HepG2 (cell line): ENCODE results near the gene FBXW12. TPM values are rescaled to one million over a fixed set of nuclear protein-coding genes. Genes with fewer than 3 reads are reported as not detected.

ENCODE experiments used
- DMAP1 ChIP-seq: IDR thresholded peaks from 2 replicates; pipeline ENCODE4 v1.6.1; 2016
- GABPB1 ChIP-seq: IDR thresholded peaks from 2 replicates; pipeline ENCODE4 v1.6.1; 2016; ENCODE audit warnings: mild to moderate bottlenecking, missing genetic modification reagents, moderate library complexity, missing compliant biosample characterization
- HIVEP1 ChIP-seq: sonication (generic); formaldehyde crosslinking; IDR thresholded peaks from 2 replicates; pipeline ENCODE4 v1.4.0; 2020; ENCODE audit warnings: mild to moderate bottlenecking, missing genetic modification reagents
- HOXA5 ChIP-seq: sonication (generic); formaldehyde crosslinking; IDR thresholded peaks from 2 replicates; pipeline ENCODE4 v1.4.0; 2020; ENCODE audit warnings: missing genetic modification reagents
- MAFF ChIP-seq: IDR thresholded peaks from 2 replicates; pipeline ENCODE4 v1.6.1; 2011; ENCODE audit warnings: low read depth, low read length, improper control_type of control experiment
- MYNN ChIP-seq: sonication (generic); formaldehyde crosslinking; IDR thresholded peaks from 2 replicates; pipeline ENCODE4 v1.4.0; 2020; ENCODE audit warnings: mild to moderate bottlenecking, low read depth, missing genetic modification reagents
- NFKBIZ ChIP-seq: IDR thresholded peaks from 2 replicates; pipeline ENCODE4 v1.6.1; 2018; ENCODE audit warnings: missing genetic modification reagents, missing compliant biosample characterization
- NR2F6 ChIP-seq, 2 experiments: IDR thresholded peaks; 2 replicates each; pipeline ENCODE4 v1.6.1; 2016; ENCODE audit warnings: antibody characterized with exemption in 1 of 2, mild to moderate bottlenecking in 1 of 2
- PHF5A ChIP-seq: IDR thresholded peaks from one replicate; pipeline ENCODE4 v1.6.1; 2018; ENCODE audit warnings: low read depth, missing genetic modification reagents; ENCODE audit not compliant: unreplicated experiment
- PITX1 ChIP-seq: sonication (generic); formaldehyde crosslinking; IDR thresholded peaks from 2 replicates; pipeline ENCODE4 v1.5.1; 2020; ENCODE audit warnings: mild to moderate bottlenecking, missing genetic modification reagents
- SOX13 ChIP-seq, 3 experiments: fragments of 450-650 bp in 1 of 3; sonication (generic) in 1 of 3; formaldehyde crosslinking in 1 of 3; IDR thresholded peaks in 2 of 3; conservative IDR thresholded peaks in 1 of 3; 2 replicates each; pipeline versions ENCODE4 v1.5.0 to v1.6.1; 2016 to 2020; ENCODE audit warnings: antibody characterized with exemption in 1 of 3, mild to moderate bottlenecking in 1 of 3, missing compliant biosample characterization in 1 of 3, missing genetic modification reagents in 1 of 3, moderate library complexity in 1 of 3
- TBX2 ChIP-seq: sonication (generic); formaldehyde crosslinking; IDR thresholded peaks from 2 replicates; pipeline ENCODE4 v1.5.0; 2020; ENCODE audit warnings: missing genetic modification reagents, mild to moderate bottlenecking, borderline replicate concordance
- TEAD3 ChIP-seq: optimal IDR thresholded peaks from 2 replicates; pipeline ENCODE3; 2016; ENCODE audit warnings: borderline replicate concordance
- ZBTB20 ChIP-seq: sonication (generic); formaldehyde crosslinking; IDR thresholded peaks from 2 replicates; pipeline ENCODE4 v1.8.1; 2023; ENCODE audit warnings: missing genetic modification reagents, low read depth, mild to moderate bottlenecking, borderline replicate concordance
- ZBTB42 ChIP-seq: sonication (generic); formaldehyde crosslinking; IDR thresholded peaks from 2 replicates; pipeline ENCODE4 v1.5.0; 2020; ENCODE audit warnings: mild to moderate bottlenecking, missing genetic modification reagents
- ZNF101 ChIP-seq: sonication (generic); formaldehyde crosslinking; IDR thresholded peaks from 2 replicates; pipeline ENCODE4 v1.4.0; 2020; ENCODE audit warnings: mild to moderate bottlenecking, low read depth, missing genetic modification reagents, borderline replicate concordance
- ZNF20 ChIP-seq: sonication (generic); formaldehyde crosslinking; IDR thresholded peaks from 2 replicates; pipeline ENCODE4 v1.4.0; 2020; ENCODE audit warnings: mild to moderate bottlenecking, moderate library complexity, missing genetic modification reagents
- ZNF264 ChIP-seq: sonication (generic); formaldehyde crosslinking; IDR thresholded peaks from 2 replicates; pipeline ENCODE4 v1.4.0; 2020; ENCODE audit warnings: missing genetic modification reagents
- ZNF432 ChIP-seq: sonication (generic); formaldehyde crosslinking; IDR thresholded peaks from 2 replicates; pipeline ENCODE4 v1.5.0; 2020; ENCODE audit warnings: missing genetic modification reagents, mild to moderate bottlenecking, borderline replicate concordance
- ZNF510 ChIP-seq: sonication (generic); formaldehyde crosslinking; IDR thresholded peaks from 2 replicates; pipeline ENCODE4 v1.4.0; 2020; ENCODE audit warnings: low read depth, mild to moderate bottlenecking, missing genetic modification reagents
- ZNF570 ChIP-seq: sonication (generic); formaldehyde crosslinking; IDR thresholded peaks from 2 replicates; pipeline ENCODE4 v1.4.0; 2020; ENCODE audit warnings: mild to moderate bottlenecking, missing genetic modification reagents, borderline replicate concordance
- ZNF772 ChIP-seq: sonication (generic); formaldehyde crosslinking; IDR thresholded peaks from 2 replicates; pipeline ENCODE4 v1.5.0; 2020; ENCODE audit warnings: mild to moderate bottlenecking, missing genetic modification reagents
- polyA plus RNA-seq, 8 experiments: library from polyadenylated mRNA; depleted of rRNA in 3 of 8; stranded (reverse) in 7 of 8; unstranded in 1 of 8; fragments of >200 nt; fragmentation: Illumina TruSeq in 4 of 8; extraction: Trizol in 4 of 8; gene quantifications; 2 replicates each; pipeline versions ENCODE4 v1.2.1 to v1.2.3, GENCODE V29; 2011 to 2016; ENCODE audit warnings: low read depth in 4 of 8, missing spikeins in 1 of 8, mixed read lengths in 1 of 8; ENCODE audit not compliant: insufficient read depth in 1 of 8
- total RNA-seq, 5 experiments: library from RNA; depleted of rRNA; stranded (reverse); fragments of >200 nt; fragmentation: Illumina TruSeq; extraction: Trizol; gene quantifications; 2 replicates each; pipeline ENCODE4 v1.2.3, GENCODE V29; 2016; ENCODE audit warnings: low read depth in 1 of 5
- TF ChIP-seq, protein P1 (sequence below): IDR thresholded peaks from 2 replicates; pipeline ENCODE4 v1.6.1; 2012; ENCODE audit warnings: low read depth, low read length, improper control_type of control experiment
- TF ChIP-seq, protein P2 (sequence below): sonication (generic); formaldehyde crosslinking; IDR thresholded peaks from 2 replicates; pipeline ENCODE4 v1.4.0; 2020; ENCODE audit warnings: missing genetic modification reagents, low read depth, mild to moderate bottlenecking, borderline replicate concordance

Gene FBXW12
- total and polyA plus RNA-seq, 2 of the 13 experiments (the other 11 are each of a cell fraction or from before 2014, with no cell fraction given): not detected

DNA sequence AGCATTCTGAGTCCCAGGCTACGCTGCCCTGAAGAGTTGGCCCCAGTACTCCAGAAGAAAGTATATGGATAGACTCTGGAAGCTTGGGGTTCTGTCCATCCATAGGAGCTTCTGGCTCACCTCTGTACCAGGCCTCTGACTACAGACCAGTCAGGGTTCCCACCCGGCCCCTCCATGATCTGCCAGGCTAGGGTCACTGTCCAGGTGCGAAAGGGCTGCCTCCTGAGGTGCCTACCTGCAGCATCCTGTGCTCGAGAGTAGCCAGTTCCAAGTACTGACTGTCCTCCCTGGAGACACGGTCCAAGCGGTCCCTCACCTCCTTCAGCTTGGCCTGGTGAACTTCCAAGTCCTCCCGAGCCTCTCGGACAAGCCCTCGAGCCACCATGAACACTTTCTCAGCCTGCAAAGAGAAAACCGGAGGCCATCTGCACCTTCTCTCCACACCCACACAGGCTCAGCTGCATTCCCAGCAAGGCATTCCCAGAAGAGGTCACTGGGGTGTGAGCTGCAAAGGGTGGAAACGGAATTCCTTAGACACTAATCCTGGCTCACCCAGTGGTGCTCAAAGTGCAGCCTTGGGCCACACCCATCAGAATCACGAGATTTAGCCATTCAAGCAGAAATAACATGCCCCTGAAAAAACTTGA is 61.6 kb downstream of the FBXW12 start (continued):
- peak; percentile 80 for TF ChIP-seq PITX1
- TF ChIP-seq, protein P1, sequence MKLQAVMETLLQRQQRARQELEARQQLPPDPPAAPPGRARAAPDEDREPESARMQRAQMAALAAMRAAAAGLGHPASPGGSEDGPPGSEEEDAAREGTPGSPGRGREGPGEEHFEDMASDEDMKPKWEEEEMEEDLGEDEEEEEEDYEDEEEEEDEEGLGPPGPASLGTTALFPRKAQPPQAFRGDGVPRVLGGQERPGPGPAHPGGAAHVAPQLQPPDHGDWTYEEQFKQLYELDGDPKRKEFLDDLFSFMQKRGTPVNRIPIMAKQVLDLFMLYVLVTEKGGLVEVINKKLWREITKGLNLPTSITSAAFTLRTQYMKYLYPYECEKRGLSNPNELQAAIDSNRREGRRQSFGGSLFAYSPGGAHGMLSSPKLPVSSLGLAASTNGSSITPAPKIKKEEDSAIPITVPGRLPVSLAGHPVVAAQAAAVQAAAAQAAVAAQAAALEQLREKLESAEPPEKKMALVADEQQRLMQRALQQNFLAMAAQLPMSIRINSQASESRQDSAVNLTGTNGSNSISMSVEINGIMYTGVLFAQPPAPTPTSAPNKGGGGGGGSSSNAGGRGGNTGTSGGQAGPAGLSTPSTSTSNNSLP: no peak
- no peak for TF ChIP-seq ZNF510 (CRISPR knock-in tag)
- no peak for TF ChIP-seq SOX13 (IDR thresholded peaks at IDR 0.05)
- peak in 1 of 2 experiments; percentile 53; a peak in 2 of 4 replicates for TF ChIP-seq SOX13 (CRISPR knock-in tag; conservative IDR thresholded peaks at IDR 0.05 in 1 of 2, IDR thresholded peaks at IDR 0.05 in 1 of 2)
- TF ChIP-seq TEAD3 (CRISPR knock-in tag): peak; percentile 85
- no peak for TF ChIP-seq MYNN (CRISPR knock-in tag)
- 0 out of 2 replicates have a peak, but pooled peaks have one; percentile 23 for TF ChIP-seq DMAP1
- TF ChIP-seq ZNF20 (CRISPR knock-in tag): no peak
- no peak for TF ChIP-seq ZNF570
- no peak for TF ChIP-seq PHF5A (CRISPR knock-in tag)
- no peak for TF ChIP-seq ZBTB42 (CRISPR knock-in tag)
- TF ChIP-seq ZBTB20 (CRISPR knock-in tag): 0 out of 2 replicates have a peak, but pooled peaks have one; percentile 26
- TF ChIP-seq TBX2: 0 out of 2 replicates have a peak, but pooled peaks have one; percentile 30
- TF ChIP-seq ZNF772 (CRISPR knock-in tag): 0 out of 2 replicates have a peak, but pooled peaks have one; percentile 33
- 0 out of 2 replicates have a peak, but pooled peaks have one; percentile 1 for TF ChIP-seq MAFF
- peak; percentile 59; the same call in 1 of the 2 replicates for TF ChIP-seq ZNF264
- TF ChIP-seq, protein P2, sequence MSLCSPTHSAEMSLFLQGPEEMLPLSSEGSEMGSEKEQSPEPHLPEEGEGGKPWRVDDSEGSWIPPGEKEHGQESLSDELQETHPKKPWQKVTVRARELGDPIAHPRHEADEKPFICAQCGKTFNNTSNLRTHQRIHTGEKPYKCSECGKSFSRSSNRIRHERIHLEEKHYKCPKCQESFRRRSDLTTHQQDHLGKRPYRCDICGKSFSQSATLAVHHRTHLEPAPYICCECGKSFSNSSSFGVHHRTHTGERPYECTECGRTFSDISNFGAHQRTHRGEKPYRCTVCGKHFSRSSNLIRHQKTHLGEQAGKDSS (CRISPR knock-in tag): no peak
- no peak for TF ChIP-seq NFKBIZ (CRISPR knock-in tag)
- no peak for TF ChIP-seq ZNF101 (CRISPR knock-in tag)
- no peak for TF ChIP-seq GABPB1 (CRISPR knock-in tag)
- no peak for TF ChIP-seq HOXA5 (CRISPR knock-in tag)
- TF ChIP-seq ZNF432: no peak
- TF ChIP-seq HIVEP1: 0 out of 2 replicates have a peak, but pooled peaks have one; percentile 36
- TF ChIP-seq NR2F6 (IDR thresholded peaks at IDR 0.05): peak; percentile 46; the same call in 1 of the 2 replicates
- TF ChIP-seq NR2F6 (CRISPR knock-in tag; IDR thresholded peaks at IDR 0.05): peak; percentile 61; the same call in 1 of the 2 replicates
